ENCODE results near the gene NPAS1.
"Not testable (repeated sequence)": the region's sequence is repeated elsewhere in the genome, so short reads cannot be mapped to it uniquely, and the experiment has no call there.

Gene NPAS1

DNA sequence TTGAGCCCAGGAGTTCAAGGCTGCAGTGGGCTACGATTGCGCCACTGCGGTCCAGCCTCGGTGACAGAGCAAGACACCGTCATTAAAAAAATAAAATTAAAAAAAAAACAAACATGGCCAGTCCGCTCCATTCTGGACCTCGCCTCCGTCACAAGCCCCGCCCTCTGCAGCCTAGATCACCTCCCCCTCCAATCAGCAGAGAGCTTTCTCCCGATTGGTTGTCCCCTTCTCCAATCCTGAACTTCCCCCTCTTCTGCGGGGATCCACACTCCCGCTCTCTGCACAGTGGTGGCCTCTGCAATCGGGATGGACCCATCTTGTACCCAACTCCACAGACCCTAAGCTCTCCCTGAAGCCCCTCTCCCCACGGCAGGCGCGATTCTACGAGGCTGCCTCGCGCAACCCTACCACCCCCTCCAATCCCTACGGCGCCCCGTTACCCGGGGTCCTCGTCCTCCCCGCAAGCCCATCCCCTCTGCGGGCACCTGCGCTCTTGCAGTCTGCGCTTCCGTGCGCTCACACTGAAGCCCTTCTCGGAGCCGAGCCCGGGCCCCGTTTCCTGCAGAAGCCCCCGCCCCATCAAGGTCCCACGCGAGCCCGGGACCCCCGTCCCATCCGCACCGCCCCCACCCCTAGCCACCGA, 28.2 kb downstream of the NPAS1 start:
- peak; percentile 62 for DNase-seq (ENCODE audit: low read depth)

DNA sequence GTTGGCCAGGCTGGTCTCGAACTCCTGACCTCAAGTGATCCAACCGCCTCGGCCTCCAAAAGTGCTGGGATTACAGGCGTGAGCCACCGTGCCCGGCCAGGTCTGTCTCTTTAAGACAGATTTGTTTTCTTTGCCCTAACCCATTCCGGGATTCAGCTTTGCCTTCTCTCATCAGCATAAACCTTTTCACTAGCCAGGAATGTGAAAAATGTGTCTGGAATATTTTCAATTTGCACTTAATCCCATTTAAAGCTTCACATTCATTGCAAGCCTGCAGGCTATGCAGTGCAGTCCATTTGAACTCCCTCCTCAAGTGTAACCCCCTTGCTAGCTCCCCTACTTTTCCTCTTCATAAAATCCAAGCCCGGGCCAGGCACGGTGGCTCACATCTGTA, 29.7 kb downstream of the NPAS1 start:
- DNase-seq (ENCODE audit: low read depth): no peak

DNA sequence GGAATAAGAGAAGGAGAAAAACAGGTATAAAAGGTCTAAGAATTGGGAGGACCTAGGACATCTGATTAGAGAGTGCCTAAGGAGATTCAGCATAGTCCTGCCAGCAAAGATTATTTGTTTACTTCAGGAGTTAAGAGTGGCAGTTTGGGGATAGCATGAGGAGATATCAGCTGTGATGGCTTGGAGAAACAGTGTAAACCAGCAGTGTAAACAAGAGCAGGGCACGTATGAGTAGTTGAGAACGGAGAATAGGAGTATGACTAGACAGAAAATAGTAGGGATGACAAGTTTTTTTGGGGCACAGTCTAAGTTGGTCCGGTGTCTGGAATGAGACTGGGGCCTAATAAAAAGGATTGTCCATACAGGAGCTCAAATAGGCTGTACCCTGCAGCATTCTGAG, 30.9 kb downstream of the NPAS1 start:
- not testable (repeated sequence) for DNase-seq (ENCODE audit: low read depth)

DNA sequence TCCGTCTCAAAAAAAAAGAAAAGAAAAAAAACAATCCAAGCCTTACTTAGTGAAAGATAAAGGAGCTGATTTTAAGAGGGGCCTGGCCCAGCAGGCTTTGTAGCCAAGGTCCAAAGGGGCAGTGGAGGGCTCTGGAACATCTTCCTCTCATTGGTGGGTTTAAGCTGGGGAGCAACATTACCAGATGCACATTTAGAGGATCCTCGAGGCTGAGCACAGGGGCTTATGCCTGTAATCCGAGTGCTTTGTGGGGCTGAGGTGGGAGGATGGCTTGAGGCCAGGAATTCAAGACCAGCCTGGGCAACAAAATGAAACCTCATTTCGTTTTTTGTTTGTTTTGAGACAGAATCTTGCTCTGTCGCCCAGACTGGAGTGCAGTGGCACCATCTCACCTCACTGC, 36.8 kb downstream of the NPAS1 start:
- no peak for DNase-seq (ENCODE audit: low read depth)

DNA sequence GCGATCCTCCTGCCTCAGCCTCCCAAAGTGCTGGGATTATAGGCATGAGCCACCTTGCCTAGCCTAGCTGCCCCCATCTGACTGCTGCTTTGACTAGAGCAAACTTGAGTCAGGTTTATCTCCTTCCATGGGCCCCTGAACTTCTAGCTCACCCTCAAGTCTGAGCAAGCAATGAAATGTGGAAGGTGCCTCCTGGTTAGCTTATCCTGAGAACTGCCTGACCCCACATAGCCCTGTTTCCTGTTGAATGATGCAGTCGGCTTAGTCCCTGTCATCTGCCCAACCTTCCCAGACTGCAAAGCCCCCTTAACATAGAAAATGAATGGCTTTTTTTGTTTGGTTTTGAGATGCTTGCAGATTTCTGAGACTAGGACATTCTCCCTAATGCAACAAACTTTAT, 37.7 kb downstream of the NPAS1 start:
- no peak for DNase-seq (ENCODE audit: low read depth)

DNA sequence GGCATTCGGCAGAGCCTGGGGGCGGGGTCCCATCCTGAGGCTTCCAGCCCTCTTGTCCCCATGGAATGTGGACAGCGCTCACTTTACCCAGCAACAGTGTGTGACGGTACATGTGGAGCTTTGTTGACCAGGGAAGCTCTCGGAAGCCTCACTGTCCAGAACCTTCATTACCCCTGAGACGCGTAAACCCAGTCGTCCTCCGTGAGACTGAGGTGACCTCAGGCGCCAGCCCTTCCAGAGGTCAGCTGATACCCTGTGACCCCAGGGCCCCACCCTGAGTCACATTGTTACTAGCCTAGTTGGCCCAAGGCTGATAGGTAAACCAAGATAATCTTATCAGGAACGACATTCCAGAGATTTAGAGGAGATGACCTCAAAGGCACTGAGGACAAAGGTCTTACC, 39.0 kb downstream of the NPAS1 start:
- DNase-seq (ENCODE audit: low read depth): no peak

GRCh38 chr19:47063874-47064273, 44.2 kb downstream of the NPAS1 start:
- DNase-seq (ENCODE audit: low read depth): no peak

GRCh38 chr19:47065242-47065641, 45.6 kb downstream of the NPAS1 start:
- no peak for DNase-seq (ENCODE audit: low read depth)

DNA sequence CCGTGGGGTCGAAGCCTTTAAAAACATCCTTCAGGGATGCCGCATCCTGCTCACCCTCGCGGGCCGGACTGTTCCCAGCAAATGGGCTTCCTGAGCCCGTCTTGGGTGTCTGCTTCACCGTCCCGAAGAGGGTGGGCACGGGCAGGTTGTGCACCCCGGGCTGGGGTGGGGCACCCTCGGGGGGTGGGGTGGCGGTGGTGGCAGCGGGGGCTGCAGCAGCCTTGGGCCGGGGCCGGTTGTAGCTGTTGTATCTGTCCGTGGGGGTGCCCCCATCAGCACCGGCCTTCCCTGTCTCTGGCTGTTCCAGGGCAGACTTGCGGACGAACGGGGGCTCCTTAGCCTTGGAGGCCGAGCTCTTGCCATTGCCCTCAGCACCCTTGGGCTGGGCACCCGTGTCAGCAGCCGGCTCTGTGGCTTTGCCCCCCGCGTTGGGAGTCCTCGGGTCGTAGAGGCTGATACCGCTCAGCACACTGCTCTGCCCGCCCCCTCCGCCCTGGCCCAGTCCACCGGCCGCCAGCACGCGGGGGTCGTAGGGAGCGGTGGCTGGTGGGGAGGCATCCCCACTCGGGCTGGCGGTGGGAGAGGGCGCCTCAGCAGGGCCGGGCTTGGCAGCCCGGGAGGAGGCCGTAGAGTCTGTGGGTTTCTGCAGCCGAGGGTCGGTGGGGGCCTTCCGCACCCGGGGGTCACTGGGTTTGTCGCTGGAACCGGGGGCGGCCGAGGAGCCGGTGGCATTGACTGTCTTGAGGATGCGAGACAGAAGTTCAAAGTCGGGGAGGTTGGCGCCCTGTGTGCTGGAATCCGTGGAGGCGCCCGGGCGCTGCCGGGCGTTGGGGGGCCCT, 47.0 kb downstream of the NPAS1 start:
- no peak for DNase-seq (ENCODE audit: low read depth)

GRCh38 chr19:47067215-47067847, 47.7 kb downstream of the NPAS1 start:
- no peak for DNase-seq (ENCODE audit: low read depth)

DNA sequence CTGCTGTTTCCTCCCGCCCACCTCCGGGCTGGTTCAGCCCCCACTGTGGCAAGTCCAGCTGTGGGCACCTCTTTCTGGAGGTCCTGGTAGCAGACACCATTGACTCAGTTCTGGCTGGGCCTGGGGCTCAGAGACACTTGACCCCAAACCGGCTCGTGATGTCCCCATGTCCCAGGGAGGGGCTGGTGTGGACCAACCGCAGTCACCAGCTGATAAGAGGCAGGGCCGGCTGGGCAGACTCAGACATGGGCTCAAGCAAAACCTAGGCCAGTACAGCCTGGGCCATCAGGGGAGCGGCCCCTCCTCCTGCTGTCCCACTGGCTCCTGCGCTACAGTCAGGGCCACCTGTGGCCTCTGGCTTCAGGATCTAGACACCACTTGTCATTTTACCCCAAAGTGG, 48.6 kb downstream of the NPAS1 start:
- no peak for DNase-seq (ENCODE audit: low read depth)

- DNase-seq (ENCODE audit: low read depth): no peak
These were observed 49.3 kb downstream of the NPAS1 start for GRCh38 chr19:47068876-47069406.

- no peak for DNase-seq (ENCODE audit: low read depth)
These were observed 50.2 kb downstream of the NPAS1 start for GRCh38 chr19:47069795-47070194.

- DNase-seq (ENCODE audit: low read depth): no peak
These were observed 51.1 kb downstream of the NPAS1 start for GRCh38 chr19:47070756-47071155.

- no peak for DNase-seq (ENCODE audit: low read depth)
These were observed 52.1 kb downstream of the NPAS1 start for GRCh38 chr19:47071731-47072130.

GRCh38 chr19:47072323-47072722, 52.7 kb downstream of the NPAS1 start:
- DNase-seq (ENCODE audit: low read depth): no peak

DNA sequence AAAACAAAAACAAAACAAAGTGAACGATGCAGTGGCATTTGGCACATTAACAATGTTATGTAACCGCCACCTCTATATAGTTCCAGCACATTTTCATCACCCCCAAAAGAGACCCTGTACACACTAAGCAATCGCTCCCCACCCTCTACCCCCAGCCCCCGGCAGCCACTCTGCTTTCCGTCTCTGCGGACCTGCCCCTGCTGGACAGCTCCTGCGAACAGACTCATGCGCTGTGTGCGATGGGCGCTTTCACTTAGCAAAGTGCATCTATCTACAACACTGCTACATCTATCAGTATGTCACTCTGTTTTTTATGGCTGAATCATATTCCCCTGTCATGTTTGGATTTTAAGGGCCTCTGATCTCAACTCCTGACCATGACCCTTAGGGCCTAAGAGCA, 53.9 kb downstream of the NPAS1 start:
- no peak for DNase-seq (ENCODE audit: low read depth)

GRCh38 chr19:47074621-47075020, 55.0 kb downstream of the NPAS1 start:
- no peak for DNase-seq (ENCODE audit: low read depth)

GRCh38 chr19:47075179-47075810, 55.7 kb downstream of the NPAS1 start:
- no peak for DNase-seq (ENCODE audit: low read depth)

DNA sequence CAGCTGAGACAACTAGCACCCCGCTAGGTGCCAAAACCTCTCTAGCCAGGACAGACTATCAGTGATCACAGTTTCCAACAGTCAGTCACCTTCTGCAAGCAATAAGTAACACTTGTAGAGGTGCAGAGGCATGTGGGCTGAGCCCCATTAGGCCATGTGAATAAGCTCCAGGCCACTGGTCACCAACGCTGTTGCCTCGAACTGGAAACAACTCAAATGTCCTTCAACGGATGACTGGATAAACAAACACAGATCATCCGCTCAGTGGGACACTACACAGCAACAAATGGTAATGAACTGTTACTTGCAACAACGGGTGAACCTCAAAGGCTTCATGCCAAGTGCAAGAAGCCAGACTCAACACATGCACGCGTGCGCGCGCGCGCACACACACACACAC, 56.3 kb downstream of the NPAS1 start:
- DNase-seq (ENCODE audit: low read depth): no peak

DNA sequence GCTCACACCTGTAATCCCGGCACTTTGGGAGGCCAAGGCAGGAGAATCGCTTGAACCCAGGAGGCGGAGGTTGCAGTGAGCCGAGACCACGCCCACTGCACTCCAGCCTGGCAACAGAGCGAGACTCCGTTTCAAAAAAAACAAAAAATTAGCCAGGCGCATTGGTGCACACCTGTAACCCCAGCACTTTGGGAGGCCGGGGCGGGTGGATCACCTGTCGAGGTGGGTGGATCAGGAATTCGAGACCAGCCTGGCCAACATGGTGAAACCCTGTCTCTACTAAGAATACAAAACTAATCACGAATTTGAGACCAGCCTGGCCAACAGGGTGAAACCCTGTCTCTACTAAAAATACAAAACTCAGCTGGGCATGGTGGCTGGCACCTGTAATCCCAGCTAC, 58.7 kb downstream of the NPAS1 start:
- DNase-seq (ENCODE audit: low read depth): not testable (repeated sequence)

DNA sequence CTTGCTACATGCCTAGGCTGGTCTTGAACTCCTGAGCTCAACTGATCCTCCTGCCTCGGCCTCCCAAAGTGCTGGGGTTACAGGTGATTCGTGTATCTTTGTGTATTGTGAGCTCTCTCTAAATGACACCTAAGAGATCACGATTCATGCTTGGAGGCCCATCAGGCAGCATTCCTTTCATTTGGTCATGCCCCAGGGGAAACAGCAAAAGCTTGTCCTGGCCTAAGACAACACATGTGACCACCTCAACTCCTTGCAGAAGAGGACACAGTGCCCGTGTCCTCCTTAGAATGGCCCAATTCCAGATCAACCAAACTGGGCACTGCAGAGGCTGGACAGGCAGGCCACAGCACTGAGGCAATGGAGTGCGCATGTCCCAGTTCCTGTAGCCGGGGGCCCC, 61.5 kb downstream of the NPAS1 start:
- no peak for DNase-seq (ENCODE audit: low read depth)

GRCh38 chr19:47082493-47082892, 62.9 kb downstream of the NPAS1 start:
- no peak for DNase-seq (ENCODE audit: low read depth)
